ENCODE measurements around the gene ARRDC5.
"Not testable (repeated sequence)": the region's sequence is repeated elsewhere in the genome, so short reads cannot be mapped to it uniquely, and the experiment has no call there.

ARRDC5 gene

GRCh38 chr19:4908360-4908759 lies 5.7 kb upstream of the ARRDC5 start:
- DNase-seq = no peak
- Histone ChIP-seq H3K27me3 (replicated peaks; ENCODE audit: insufficient read depth, low read length) (no peaks in the 10 kb centered on the region), H3F3A (ENCODE audit: insufficient read depth, low read length) (peaks cover 5% of the 10 kb centered on the region; the same call in 1 of the 2 replicates), H3K27ac (ENCODE audit: low read length) (no peak overlapping the region), H3K79me2 (ENCODE audit: low read length) (peaks cover 32% of the 10 kb centered on the region), H4K20me1 (ENCODE audit: insufficient read depth, low read length) (0 out of 2 replicates have a peak, but pooled peaks cover 3% of the 10 kb centered on the region), H3K4me1 (ENCODE audit: low read length) (peaks cover 7% of the 10 kb centered on the region), H3K9me2 (replicated peaks; ENCODE audit: insufficient read depth, low read length) (no peaks in the 10 kb centered on the region), H2AFZ (ENCODE audit: low read length) (no peak overlapping the region), H3K9me3 (replicated peaks; ENCODE audit: insufficient read depth, low read length) (no peaks in the 10 kb centered on the region), H3K9ac (ENCODE audit: low read length) (no peak overlapping the region), H3K4me2 (ENCODE audit: low read depth, low read length) (no peak overlapping the region), H3K36me3 (replicated peaks; ENCODE audit: insufficient read depth, low read length) (no peaks in the 10 kb centered on the region), H3K4me3 (ENCODE audit: low read length) (no peak overlapping the region)
- TF ChIP-seq EZH2 (optimal IDR thresholded peaks at IDR 0.05; ENCODE audit: low read depth, low read length) = no peak
- no peak for TF ChIP-seq EZH2phosphoT487 (IDR thresholded peaks at IDR 0.05; ENCODE audit: low read length)
- no peak for TF ChIP-seq CTCF (IDR thresholded peaks at IDR 0.05; ENCODE audit: low read length)

- Histone ChIP-seq H3K4me3 (ENCODE audit: low read length) (no peak overlapping the region), H3K9ac (ENCODE audit: low read length) (no peak overlapping the region), H3K4me1 (ENCODE audit: low read length) (peaks cover 7% of the 10 kb centered on the region), H3K9me3 (replicated peaks; ENCODE audit: insufficient read depth, low read length) (no peaks in the 10 kb centered on the region), H3K79me2 (ENCODE audit: low read length) (peaks cover 18% of the 10 kb centered on the region), H3K4me2 (ENCODE audit: low read depth, low read length) (no peak overlapping the region), H3K9me2 (replicated peaks; ENCODE audit: insufficient read depth, low read length) (no peaks in the 10 kb centered on the region), H4K20me1 (ENCODE audit: insufficient read depth, low read length) (0 out of 2 replicates have a peak, but pooled peaks cover 3% of the 10 kb centered on the region), H2AFZ (ENCODE audit: low read length) (no peak overlapping the region), H3K27ac (ENCODE audit: low read length) (no peak overlapping the region), H3K36me3 (replicated peaks; ENCODE audit: insufficient read depth, low read length) (no peaks in the 10 kb centered on the region), H3K27me3 (replicated peaks; ENCODE audit: insufficient read depth, low read length) (no peaks in the 10 kb centered on the region; the same call in 1 of the 2 replicates), H3F3A (ENCODE audit: insufficient read depth, low read length) (peaks cover 5% of the 10 kb centered on the region; the same call in 1 of the 2 replicates)
- no peak for DNase-seq
- TF ChIP-seq CTCF (IDR thresholded peaks at IDR 0.05; ENCODE audit: low read length) (no peak), EZH2 (optimal IDR thresholded peaks at IDR 0.05; ENCODE audit: low read depth, low read length) (no peak), EZH2phosphoT487 (IDR thresholded peaks at IDR 0.05; ENCODE audit: low read length) (no peak)
Observed at GRCh38 chr19:4906963-4907362, 4.3 kb upstream of the ARRDC5 start.

GRCh38 chr19:4904481-4904880 lies 1.8 kb upstream of the ARRDC5 start:
- TF ChIP-seq CTCF (IDR thresholded peaks at IDR 0.05; ENCODE audit: low read length) (no peak), EZH2phosphoT487 (IDR thresholded peaks at IDR 0.05; ENCODE audit: low read length) (no peak), EZH2 (optimal IDR thresholded peaks at IDR 0.05; ENCODE audit: low read depth, low read length) (no peak)
- H3K27ac ChIP-seq (ENCODE audit: low read length) = no peak overlapping the region
- H3K9me3 ChIP-seq (replicated peaks; ENCODE audit: insufficient read depth, low read length) = no peaks in the 10 kb centered on the region
- no peaks in the 10 kb centered on the region; the same call in 1 of the 2 replicates for H3K27me3 ChIP-seq (replicated peaks; ENCODE audit: insufficient read depth, low read length)
- no peaks in the 10 kb centered on the region for H3K9me2 ChIP-seq (replicated peaks; ENCODE audit: insufficient read depth, low read length)
- H4K20me1 ChIP-seq (ENCODE audit: insufficient read depth, low read length) = no peaks in the 10 kb centered on the region
- no peak overlapping the region for H2AFZ ChIP-seq (ENCODE audit: low read length)
- H3K4me2 ChIP-seq (ENCODE audit: low read depth, low read length) = no peak overlapping the region
- no peak overlapping the region for H3K9ac ChIP-seq (ENCODE audit: low read length)
- H3F3A ChIP-seq (ENCODE audit: insufficient read depth, low read length) = no peaks in the 10 kb centered on the region; the same call in 1 of the 2 replicates
- no peak for DNase-seq
- H3K79me2 ChIP-seq (ENCODE audit: low read length) = no peaks in the 10 kb centered on the region
- no peaks in the 10 kb centered on the region for H3K36me3 ChIP-seq (replicated peaks; ENCODE audit: insufficient read depth, low read length)
- no peak overlapping the region for H3K4me3 ChIP-seq (ENCODE audit: low read length)
- no peaks in the 10 kb centered on the region for H3K4me1 ChIP-seq (ENCODE audit: low read length)

GRCh38 chr19:4900879-4901278 lies 1.8 kb downstream of the ARRDC5 start:
- not testable (repeated sequence) for H3K79me2 ChIP-seq (ENCODE audit: low read length)

More at GRCh38 chr19:4900879-4901278, 1.8 kb downstream of the ARRDC5 start:
- H3K9me2 ChIP-seq (replicated peaks; ENCODE audit: insufficient read depth, low read length); DNase-seq; H3K4me3 ChIP-seq (ENCODE audit: low read length); H3K4me2 ChIP-seq (ENCODE audit: low read depth, low read length); H3K9ac ChIP-seq (ENCODE audit: low read length); H3F3A ChIP-seq (ENCODE audit: insufficient read depth, low read length); H4K20me1 ChIP-seq (ENCODE audit: insufficient read depth, low read length); H3K4me1 ChIP-seq (ENCODE audit: low read length); H3K27ac ChIP-seq (ENCODE audit: low read length); H3K9me3 ChIP-seq (replicated peaks; ENCODE audit: insufficient read depth, low read length); H2AFZ ChIP-seq (ENCODE audit: low read length); H3K36me3 ChIP-seq (replicated peaks; ENCODE audit: insufficient read depth, low read length); H3K27me3 ChIP-seq (replicated peaks; ENCODE audit: insufficient read depth, low read length): not testable (repeated sequence)
